GM19035 (cell line): ENCODE results near the gene TIPARP.
"Not testable (repeated sequence)": the region's sequence is repeated elsewhere in the genome, so short reads cannot be mapped to it uniquely, and the experiment has no call there.

Experiments
- ATAC-seq: cut with Tn5 transposase; IDR thresholded peaks from one replicate; pipeline ENCODE4 v1.9.1; 2021; ENCODE audit not compliant: unreplicated experiment

Gene TIPARP

DNA sequence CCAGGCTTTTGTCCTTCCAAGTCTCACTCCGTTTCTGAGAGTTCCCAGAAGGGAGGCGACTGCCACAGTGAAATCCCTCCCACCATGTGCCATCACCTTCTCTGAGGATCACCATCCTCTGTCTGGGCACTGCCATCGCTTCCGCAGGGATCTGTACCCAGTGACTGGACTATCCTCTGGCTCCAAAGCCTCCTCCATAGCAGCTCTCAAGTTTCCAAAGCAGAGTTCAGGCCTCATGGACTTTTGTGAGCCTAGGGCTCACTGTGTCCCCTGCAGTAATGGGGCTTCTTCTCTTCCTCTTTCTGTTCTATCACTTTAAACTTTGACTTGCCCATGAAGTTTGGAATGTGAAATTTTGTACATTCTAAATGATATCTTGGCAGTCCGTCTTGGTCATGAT lies 63.9 kb downstream of the TIPARP start:
- ATAC-seq, result no peak

DNA sequence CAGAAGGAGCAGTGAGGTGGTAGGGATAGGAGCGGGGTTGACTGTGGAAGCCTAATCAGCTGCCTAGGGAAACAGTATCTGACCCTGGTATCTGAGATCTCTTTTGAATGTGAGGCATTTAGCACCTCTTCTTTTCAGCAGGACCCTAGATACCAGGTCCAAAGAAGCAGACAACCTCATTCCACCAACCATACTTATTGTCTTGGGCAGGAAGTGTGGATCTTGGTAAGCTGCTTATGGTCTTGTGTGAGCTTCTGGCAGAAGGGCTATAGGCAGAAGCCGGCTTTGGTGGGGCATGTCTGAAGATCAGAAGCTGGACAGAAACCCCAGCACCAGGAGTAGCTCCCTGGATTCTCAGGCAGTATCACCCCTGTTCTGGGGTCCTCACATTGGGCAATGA lies 65.6 kb downstream of the TIPARP start:
- no peak for ATAC-seq

DNA sequence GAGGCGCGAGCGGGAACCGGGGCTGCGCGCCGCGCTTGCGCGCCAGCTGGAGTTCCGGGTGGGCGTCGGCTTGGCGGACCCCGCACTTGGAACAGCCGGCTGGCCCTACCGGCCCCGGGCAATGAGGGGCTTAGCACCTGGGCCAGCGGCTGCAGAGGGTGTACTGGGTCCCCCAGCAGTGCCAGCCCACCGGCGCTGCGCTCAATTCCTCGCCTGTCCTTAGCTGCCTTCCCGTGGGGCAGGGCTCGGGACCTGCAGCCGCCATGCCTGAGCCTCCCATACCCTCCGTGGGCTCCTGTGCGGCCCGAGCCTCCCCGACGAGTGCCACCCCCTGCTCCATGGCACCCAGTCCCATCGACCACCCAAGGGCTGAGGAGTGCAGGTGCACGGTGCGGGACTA lies 66.2 kb downstream of the TIPARP start:
- not testable (repeated sequence) for ATAC-seq

GRCh38 chr3:156741935-156742334 lies 67.5 kb downstream of the TIPARP start:
- no peak for ATAC-seq

- ATAC-seq, result no peak
Observed at GRCh38 chr3:156742401-156742800, 68.0 kb downstream of the TIPARP start.

GRCh38 chr3:156743859-156744258 lies 69.5 kb downstream of the TIPARP start:
- no peak for ATAC-seq

DNA sequence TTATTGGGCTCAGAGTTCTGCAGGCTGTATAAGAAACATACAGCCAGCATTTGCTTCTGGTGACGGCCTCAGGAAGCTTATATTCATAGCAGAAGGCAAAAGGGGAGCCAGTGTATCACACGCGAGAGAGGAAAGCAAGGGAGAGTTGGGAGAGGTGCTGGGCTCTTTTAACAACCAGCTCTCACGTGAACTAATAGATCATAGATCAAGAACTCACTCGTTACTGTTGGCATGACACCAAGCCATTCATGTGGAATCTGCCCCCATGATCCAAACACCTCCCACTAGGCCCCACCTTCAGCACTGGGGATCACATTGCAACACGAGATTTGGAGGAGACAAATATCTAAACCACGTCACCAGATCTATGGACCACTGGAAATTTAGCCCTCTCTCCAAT lies 70.2 kb downstream of the TIPARP start:
- ATAC-seq, result no peak

- ATAC-seq, result no peak
Observed at GRCh38 chr3:156745766-156746165, 71.4 kb downstream of the TIPARP start.

DNA sequence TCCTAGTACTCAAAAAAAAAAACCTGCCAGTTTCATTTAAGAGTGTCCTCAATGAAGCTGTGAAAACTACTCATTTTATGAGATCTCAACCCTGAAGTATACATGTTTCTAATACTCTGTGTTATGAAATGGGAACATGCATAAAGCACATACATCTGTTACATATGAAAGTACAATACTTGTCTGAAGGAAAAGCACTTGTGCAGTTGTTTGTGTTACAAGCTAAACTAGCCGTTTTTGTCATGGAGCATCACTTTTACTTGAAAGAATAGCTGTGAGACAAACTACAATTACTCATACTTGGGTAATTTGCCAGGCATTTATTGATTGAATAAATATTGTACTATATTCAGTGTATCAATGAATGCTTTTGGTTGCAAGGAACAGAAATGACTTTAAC lies 72.7 kb downstream of the TIPARP start:
- ATAC-seq, result no peak

GRCh38 chr3:156749244-156749643 lies 74.9 kb downstream of the TIPARP start:
- ATAC-seq, result no peak

- no peak for ATAC-seq
Observed at GRCh38 chr3:156750191-156750873, 75.9 kb downstream of the TIPARP start.

GRCh38 chr3:156750874-156751245 lies 76.5 kb downstream of the TIPARP start:
- ATAC-seq, result no peak

DNA sequence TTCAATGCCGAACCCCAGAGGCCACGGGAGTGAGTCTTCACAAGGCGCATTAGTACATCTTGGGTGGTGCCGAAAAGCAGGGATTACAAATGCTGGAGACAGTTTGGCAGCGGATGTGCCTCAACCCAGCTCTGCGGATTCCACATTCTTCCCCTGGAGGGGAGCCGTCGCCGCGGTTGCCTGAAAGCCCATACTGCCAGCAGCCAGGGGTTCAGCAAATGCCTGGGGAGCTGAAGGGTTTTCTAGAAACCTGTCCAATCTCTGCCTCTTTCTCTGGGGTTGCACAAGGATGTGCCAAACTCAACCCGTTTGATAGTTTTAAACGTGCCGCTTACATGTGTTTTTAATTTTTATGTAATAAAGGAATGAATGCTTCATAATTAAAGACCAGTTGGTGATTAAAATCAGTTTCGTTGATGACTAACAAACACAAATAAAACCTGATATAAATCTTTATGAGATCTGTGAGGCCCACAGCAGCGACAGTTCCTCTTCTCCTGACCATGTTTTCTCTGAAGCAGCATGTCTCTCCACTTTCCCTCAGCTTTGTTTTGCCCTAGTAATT lies 77.2 kb downstream of the TIPARP start:
- no peak for ATAC-seq
